ENCODE data around the gene CAMTA1.

Gene CAMTA1

GRCh38 chr1:7589774-7590425 is 804.6 kb downstream of the CAMTA1 start:
- TF ChIP-seq CTCF (IDR thresholded peaks at IDR 0.05; ENCODE audit: low read depth, low read length): no peak
- no peak overlapping the region for H3K4me3 ChIP-seq (ENCODE audit: low read depth, low read length)

GRCh38 chr1:7590426-7590790 is 805.2 kb downstream of the CAMTA1 start:
- H3K4me3 ChIP-seq (ENCODE audit: low read depth, low read length): no peak overlapping the region
- TF ChIP-seq CTCF (IDR thresholded peaks at IDR 0.05; ENCODE audit: low read depth, low read length): no peak

- TF ChIP-seq CTCF (IDR thresholded peaks at IDR 0.05; ENCODE audit: low read depth, low read length): no peak
Observed at GRCh38 chr1:7591565-7591964, 806.3 kb downstream of the CAMTA1 start.

GRCh38 chr1:7592120-7592798 is 807.0 kb downstream of the CAMTA1 start:
- H3K4me3 ChIP-seq (ENCODE audit: low read depth, low read length): no peak overlapping the region
- TF ChIP-seq CTCF (IDR thresholded peaks at IDR 0.05; ENCODE audit: low read depth, low read length): no peak

More at GRCh38 chr1:7591565-7591964, 806.3 kb downstream of the CAMTA1 start:
- no peak overlapping the region for H3K4me3 ChIP-seq (ENCODE audit: low read depth, low read length)

GRCh38 chr1:7594002-7594713 is 808.9 kb downstream of the CAMTA1 start:
- no peak overlapping the region for H3K4me3 ChIP-seq (ENCODE audit: low read depth, low read length)
- no peak for TF ChIP-seq CTCF (IDR thresholded peaks at IDR 0.05; ENCODE audit: low read depth, low read length)

GRCh38 chr1:7594714-7595295 is 809.6 kb downstream of the CAMTA1 start:
- TF ChIP-seq CTCF (IDR thresholded peaks at IDR 0.05; ENCODE audit: low read depth, low read length): no peak
- no peak overlapping the region for H3K4me3 ChIP-seq (ENCODE audit: low read depth, low read length)

Data from WI38 (cell line).